GM12878 (cell line): ENCODE data around the gene FRMD8. TPM values are rescaled to one million over a fixed set of nuclear protein-coding genes. Genes with fewer than 3 reads are reported as not detected.
A peak's percentile ranks its signal among the peaks of the same experiment; 100 is the strongest.

ENCODE experiments used
- BACH1 ChIP-seq: fragments of 450-650 bp; IDR thresholded peaks from 2 replicates; pipeline ENCODE4 v1.6.1; 2017; ENCODE audit warnings: mild to moderate bottlenecking, borderline replicate concordance
- BCL11A ChIP-seq: IDR thresholded peaks from 2 replicates; pipeline ENCODE4 v1.6.1; 2011; ENCODE audit warnings: low read depth, low read length
- CEBPZ ChIP-seq: fragments of 150-350 bp; IDR thresholded peaks from 2 replicates; pipeline ENCODE4 v1.6.1; 2016; ENCODE audit warnings: low read depth, low read length
- CHD1 ChIP-seq: IDR thresholded peaks from 2 replicates; pipeline ENCODE4 v1.6.1; 2012; ENCODE audit warnings: low read depth, low read length, improper control_type of control experiment
- DPF2 ChIP-seq: fragments of 450-650 bp; IDR thresholded peaks from 2 replicates; pipeline ENCODE4 v1.6.1; 2017; ENCODE audit warnings: mild to moderate bottlenecking
- HDAC6 ChIP-seq: fragments of 200-600 bp; sonication (generic); IDR thresholded peaks from one replicate; pipeline ENCODE4 v1.8.0; 2017; ENCODE audit warnings: antibody characterized with exemption; ENCODE audit not compliant: unreplicated experiment
- HDGF ChIP-seq: fragments of 450-650 bp; IDR thresholded peaks from 2 replicates; pipeline ENCODE4 v1.6.1; 2016; ENCODE audit warnings: antibody characterized with exemption
- MYC ChIP-seq: IDR thresholded peaks from 2 replicates; pipeline ENCODE4 v1.6.1; 2011; ENCODE audit warnings: mild to moderate bottlenecking, low read length, moderate library complexity, inconsistent platforms; ENCODE audit not compliant: insufficient read depth, insufficient replicate concordance, insufficient read length, severe bottlenecking
- NFIC ChIP-seq: IDR thresholded peaks from 2 replicates; pipeline ENCODE4 v1.6.1; 2012; ENCODE audit warnings: low read depth, mild to moderate bottlenecking, inconsistent platforms, low read length, moderate library complexity
- POLR2A ChIP-seq: IDR thresholded peaks from 2 replicates; pipeline ENCODE4 v1.6.1; 2011; ENCODE audit warnings: low read depth, mild to moderate bottlenecking, low read length
- POLR2AphosphoS5 ChIP-seq: IDR thresholded peaks from 2 replicates; pipeline ENCODE4 v1.6.1; 2011; ENCODE audit warnings: mild to moderate bottlenecking, low read length, inconsistent platforms
- SMARCA5 ChIP-seq: fragments of 450-650 bp; IDR thresholded peaks from 2 replicates; pipeline ENCODE4 v1.6.1; 2017; ENCODE audit warnings: mild to moderate bottlenecking
- SPI1 ChIP-seq: IDR thresholded peaks from 2 replicates; pipeline ENCODE4 v1.6.1; 2011; ENCODE audit warnings: low read depth, mild to moderate bottlenecking, low read length, moderate library complexity, borderline replicate concordance; ENCODE audit not compliant: insufficient read depth
- STAT3 ChIP-seq: IDR thresholded peaks from 2 replicates; pipeline ENCODE4 v1.6.1; 2011; ENCODE audit warnings: low read depth, low read length, improper control_type of control experiment
- TARDBP ChIP-seq: IDR thresholded peaks from 2 replicates; pipeline ENCODE4 v1.6.1; 2016; ENCODE audit warnings: borderline replicate concordance
- polyA plus RNA-seq, 11 experiments: library from polyadenylated mRNA; depleted of rRNA in 4 of 11; unstranded in 6 of 11; stranded (reverse) in 5 of 11; fragments of >200 nt; fragmentation: Nextera tagmentation in 4 of 11; fragmentation: Illumina TruSeq in 1 of 11; extraction: Ambion mirVana in 4 of 11; extraction: Trizol in 1 of 11; gene quantifications; 1 replicate in 1 of 11; 2 replicates in 10 of 11; pipeline versions ENCODE4 v1.2.1 to v1.2.3, GENCODE V29; 2011 to 2016; ENCODE audit warnings: inconsistent platforms in 2 of 11, missing spikeins in 2 of 11, low read depth in 1 of 11
- total RNA-seq, 4 experiments: library from RNA; depleted of rRNA in 3 of 4; stranded (reverse); fragments of >200 nt in 3 of 4; fragmentation: Illumina TruSeq in 1 of 4; extraction: Trizol in 1 of 4; gene quantifications; 2 replicates each; pipeline versions ENCODE4 v1.2.1 to v1.2.3, GENCODE V29; 2013 to 2021

FRMD8 gene
- total and polyA plus RNA-seq, 10 of the 15 experiments (the other 5 are each of a cell fraction or from before 2014, with no cell fraction given), result 8.3 to 69.4 (median 28.0) TPM

- TF ChIP-seq CEBPZ, result no peak
- no peak for TF ChIP-seq TARDBP
- TF ChIP-seq BACH1, result peak; percentile 78; the same call in 1 of the 2 replicates
- TF ChIP-seq NFIC, result no peak
- no peak for TF ChIP-seq MYC
- no peak for TF ChIP-seq BCL11A
- peak; percentile 40; the same call in 1 of the 2 replicates for TF ChIP-seq HDGF
- TF ChIP-seq STAT3, result no peak
- TF ChIP-seq SMARCA5, result 0 out of 2 replicates have a peak, but pooled peaks have one; percentile 19
- TF ChIP-seq SPI1, result 0 out of 2 replicates have a peak, but pooled peaks have one; percentile 32
- TF ChIP-seq DPF2, result peak; percentile 66
- no peak for TF ChIP-seq HDAC6
- TF ChIP-seq CHD1, result no peak
- peak; percentile 84 for TF ChIP-seq POLR2A
- TF ChIP-seq POLR2AphosphoS5, result peak; percentile 7; the same call in 1 of the 2 replicates
These were observed 32.0 kb upstream of the FRMD8 start, which contains the start of gene TIGD3 (continued) for GRCh38 chr11:65354265-65355012.
